Measurements from ENCODE around the gene SEC62. TPM values are rescaled to one million over a fixed set of nuclear protein-coding genes. Genes with fewer than 3 reads are reported as not detected.

SEC62 gene
- total RNA-seq, 1 donor from 2014 or later, result 101 TPM

DNA sequence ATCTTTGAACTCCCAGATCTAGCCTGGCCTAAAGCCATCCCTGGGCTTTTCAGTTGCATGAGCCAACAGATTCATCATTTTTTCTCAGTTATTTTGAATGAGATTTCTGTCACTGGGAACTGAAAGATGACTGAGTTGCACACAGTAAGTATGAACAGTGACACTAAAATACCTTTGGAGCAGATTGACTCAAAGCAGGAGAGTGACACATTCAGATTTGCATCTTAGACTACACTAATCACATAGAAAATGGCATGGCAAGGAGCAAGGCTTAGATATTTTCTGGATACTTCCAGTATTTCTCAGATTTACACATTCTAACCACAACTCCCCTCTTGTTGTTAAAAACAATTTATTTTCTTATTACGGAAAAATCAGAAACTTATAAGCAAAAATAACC is 32.8 kb downstream of the SEC62 start:
- no peak for DNase-seq (ENCODE audit: extremely low spot score, unreplicated experiment)
- H3K27ac Mint-ChIP-seq, result no peak overlapping the region
- peaks cover 8% of the 10 kb centered on the region for H3K4me1 Mint-ChIP-seq (ENCODE audit: unreplicated experiment)
- H3K27me3 Mint-ChIP-seq, result no peaks in the 10 kb centered on the region
- no peak for TF ChIP-seq CTCF (conservative IDR thresholded peaks at IDR 0.05)
- H3K4me3 Mint-ChIP-seq, result no peak overlapping the region
- H3K9me3 Mint-ChIP-seq, result no peaks in the 10 kb centered on the region
- H3K36me3 Mint-ChIP-seq, result peaks cover 5% of the 10 kb centered on the region

- Mint-ChIP-seq H3K4me1 (ENCODE audit: unreplicated experiment) (peaks cover 8% of the 10 kb centered on the region), H3K9me3 (no peaks in the 10 kb centered on the region), H3K27me3 (no peaks in the 10 kb centered on the region), H3K36me3 (peaks cover 5% of the 10 kb centered on the region), H3K4me3 (no peak overlapping the region), H3K27ac (no peak overlapping the region)
- no peak for TF ChIP-seq CTCF (conservative IDR thresholded peaks at IDR 0.05)
- DNase-seq (ENCODE audit: extremely low spot score, unreplicated experiment), result no peak
These were observed 33.4 kb downstream of the SEC62 start for GRCh38 chr3:170000051-170000450.

GRCh38 chr3:170002231-170002630 is 35.6 kb downstream of the SEC62 start:
- Mint-ChIP-seq H3K36me3 (no peaks in the 10 kb centered on the region), H3K4me3 (no peak overlapping the region), H3K27ac (no peak overlapping the region), H3K4me1 (ENCODE audit: unreplicated experiment) (peaks cover 8% of the 10 kb centered on the region), H3K9me3 (no peaks in the 10 kb centered on the region), H3K27me3 (no peaks in the 10 kb centered on the region)
- no peak for DNase-seq (ENCODE audit: extremely low spot score, unreplicated experiment)
- no peak for TF ChIP-seq CTCF (conservative IDR thresholded peaks at IDR 0.05)

GRCh38 chr3:170002879-170003278 is 36.3 kb downstream of the SEC62 start:
- Mint-ChIP-seq H3K4me1 (ENCODE audit: unreplicated experiment) (peaks cover 8% of the 10 kb centered on the region), H3K36me3 (no peaks in the 10 kb centered on the region), H3K27ac (no peak overlapping the region), H3K27me3 (no peaks in the 10 kb centered on the region), H3K4me3 (no peak overlapping the region), H3K9me3 (no peaks in the 10 kb centered on the region)
- TF ChIP-seq CTCF (conservative IDR thresholded peaks at IDR 0.05), result no peak
- no peak for DNase-seq (ENCODE audit: extremely low spot score, unreplicated experiment)

DNA sequence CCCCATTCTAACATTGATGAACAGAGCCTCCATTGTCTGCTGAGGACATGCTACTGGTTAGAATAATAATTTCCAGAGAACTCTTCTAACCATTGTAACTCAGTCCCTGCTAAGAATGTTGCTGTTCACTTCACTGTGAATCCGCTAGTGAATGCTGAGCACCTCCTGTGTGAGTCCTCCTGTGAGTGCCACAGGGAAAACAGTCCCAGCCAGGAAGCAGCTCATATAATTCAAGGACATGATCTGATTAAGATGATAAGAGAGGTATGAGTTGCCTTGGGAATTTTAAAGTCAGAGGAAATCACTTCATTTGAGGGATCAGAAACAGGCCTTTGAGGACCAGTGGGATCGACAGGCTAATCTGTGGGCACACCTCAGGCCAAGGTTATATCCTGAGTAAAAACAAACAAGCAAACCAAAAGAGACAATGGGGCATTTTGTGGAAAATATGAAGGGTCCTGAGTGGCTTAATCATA is 37.3 kb downstream of the SEC62 start:
- no peak overlapping the region for H3K27ac Mint-ChIP-seq
- H3K9me3 Mint-ChIP-seq, result no peaks in the 10 kb centered on the region
- TF ChIP-seq CTCF (conservative IDR thresholded peaks at IDR 0.05), result no peak

More for the DNA sequence above, 37.3 kb downstream of the SEC62 start:
- DNase-seq (ENCODE audit: extremely low spot score, unreplicated experiment), result no peak
- Mint-ChIP-seq H3K4me1 (ENCODE audit: unreplicated experiment) (peaks cover 8% of the 10 kb centered on the region), H3K4me3 (no peak overlapping the region), H3K27me3 (no peaks in the 10 kb centered on the region), H3K36me3 (no peaks in the 10 kb centered on the region)
